HG03520 (cell line): ENCODE results near the gene ACSL6.
A peak's percentile ranks its signal among the peaks of the same experiment; 100 is the strongest.

Experiments used
- ATAC-seq: cut with Tn5 transposase; IDR thresholded peaks from one replicate; pipeline ENCODE4 v1.9.1; 2021; ENCODE audit warnings: mild to moderate bottlenecking, moderate library complexity; ENCODE audit not compliant: unreplicated experiment

The ACSL6 gene

DNA sequence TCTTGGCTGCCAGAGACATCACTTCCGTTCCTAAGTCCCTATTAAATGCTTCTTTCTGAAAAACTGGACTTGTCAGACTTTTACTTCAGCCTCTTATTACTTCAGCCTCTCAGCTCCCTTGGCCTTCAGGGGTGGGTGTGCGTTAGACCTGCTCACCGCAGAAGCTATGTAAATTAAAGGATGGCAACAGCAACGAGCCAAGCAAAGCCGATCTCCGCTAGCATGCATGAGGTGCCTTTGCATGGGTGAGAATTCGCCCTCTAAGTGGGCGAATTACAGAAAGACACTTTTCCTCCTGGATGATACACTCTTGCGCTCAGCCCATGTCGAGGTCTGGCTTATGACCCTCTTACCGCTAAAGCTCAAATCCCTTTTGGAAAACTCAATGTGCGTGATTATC, 38.1 kb upstream of the ACSL6 start:
- no peak for ATAC-seq

DNA sequence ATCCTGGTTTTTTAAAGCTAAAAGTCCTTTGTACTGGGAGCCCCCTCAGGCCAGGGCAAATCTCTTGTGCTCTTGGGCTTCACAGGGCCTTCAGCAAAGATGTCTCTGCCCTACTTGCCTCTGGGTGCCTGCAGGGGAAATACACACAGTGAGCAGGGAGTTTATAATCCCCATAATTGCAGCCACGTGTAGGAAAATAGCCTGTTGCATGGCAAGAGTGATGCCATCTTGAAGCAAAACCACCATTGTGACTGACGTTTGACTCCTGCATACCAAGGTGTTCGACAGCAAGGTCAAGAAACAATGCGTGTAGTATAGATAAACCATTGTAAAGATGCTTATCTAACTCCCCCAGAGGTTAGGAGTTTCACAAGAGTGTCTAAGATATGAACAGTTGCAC, 37.6 kb upstream of the ACSL6 start:
- ATAC-seq, result no peak

- ATAC-seq, result no peak
These were observed 35.4 kb upstream of the ACSL6 start for GRCh38 chr5:132046880-132047299.

- no peak for ATAC-seq
These were observed 32.7 kb upstream of the ACSL6 start for GRCh38 chr5:132044207-132044606.

DNA sequence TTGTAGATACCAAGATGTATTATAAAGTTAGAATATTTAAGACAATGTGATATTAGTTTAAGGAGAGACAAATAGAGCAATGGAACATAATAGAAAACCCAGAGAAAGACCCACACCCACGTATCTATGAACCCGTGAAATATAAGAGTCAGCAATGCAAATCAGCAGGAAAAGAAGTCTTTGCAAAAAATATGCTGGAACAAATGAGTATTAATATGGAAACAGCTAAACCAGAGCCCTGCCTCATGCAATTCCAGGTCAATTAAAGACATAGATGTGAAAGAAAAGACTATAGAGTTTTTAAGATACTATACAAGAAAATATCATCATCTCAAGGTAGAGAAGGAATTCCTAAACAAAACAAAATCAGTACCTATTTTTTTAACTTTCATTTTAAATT, 25.9 kb upstream of the ACSL6 start:
- ATAC-seq, result no peak

GRCh38 chr5:132033122-132033521, 21.7 kb upstream of the ACSL6 start:
- ATAC-seq, result no peak

DNA sequence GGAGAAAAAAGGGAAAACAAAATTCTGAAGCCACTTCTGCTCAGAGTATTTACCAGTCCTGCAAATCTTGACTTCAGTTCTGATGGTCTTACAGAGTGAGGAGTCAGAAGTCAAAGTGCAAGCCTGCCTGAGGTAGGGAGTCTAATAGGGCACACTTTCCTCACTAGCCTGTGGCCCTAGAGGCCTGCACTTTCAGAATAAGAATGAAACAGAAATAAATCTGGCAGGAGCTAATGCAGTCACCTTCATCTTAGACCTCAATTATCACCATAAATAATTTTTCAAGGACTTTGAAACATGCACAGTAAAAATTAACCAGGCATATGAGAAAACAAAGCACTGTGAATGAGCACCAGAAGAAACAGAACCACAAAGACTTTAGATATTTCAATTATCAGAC, 20.7 kb upstream of the ACSL6 start:
- ATAC-seq, result no peak

DNA sequence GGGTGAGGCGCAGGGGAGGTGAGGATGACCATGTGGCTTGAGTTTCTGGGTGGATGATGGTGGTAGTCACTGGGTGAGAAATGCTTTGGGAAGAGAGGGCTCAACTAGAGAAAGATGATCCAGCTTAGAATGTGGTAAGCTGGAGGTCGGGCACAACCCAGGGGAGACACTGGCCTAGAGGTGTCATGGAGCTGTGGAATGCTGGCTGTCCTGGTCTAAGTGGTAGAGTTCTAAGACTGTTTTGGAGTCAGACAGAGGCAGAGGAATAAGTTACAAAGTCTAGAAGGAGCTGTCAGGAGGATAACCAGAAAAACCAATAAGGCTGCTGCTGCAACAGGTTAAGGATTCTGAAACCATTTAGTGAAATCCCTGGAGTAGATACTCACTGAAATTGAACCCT, 19.2 kb upstream of the ACSL6 start:
- ATAC-seq, result no peak

DNA sequence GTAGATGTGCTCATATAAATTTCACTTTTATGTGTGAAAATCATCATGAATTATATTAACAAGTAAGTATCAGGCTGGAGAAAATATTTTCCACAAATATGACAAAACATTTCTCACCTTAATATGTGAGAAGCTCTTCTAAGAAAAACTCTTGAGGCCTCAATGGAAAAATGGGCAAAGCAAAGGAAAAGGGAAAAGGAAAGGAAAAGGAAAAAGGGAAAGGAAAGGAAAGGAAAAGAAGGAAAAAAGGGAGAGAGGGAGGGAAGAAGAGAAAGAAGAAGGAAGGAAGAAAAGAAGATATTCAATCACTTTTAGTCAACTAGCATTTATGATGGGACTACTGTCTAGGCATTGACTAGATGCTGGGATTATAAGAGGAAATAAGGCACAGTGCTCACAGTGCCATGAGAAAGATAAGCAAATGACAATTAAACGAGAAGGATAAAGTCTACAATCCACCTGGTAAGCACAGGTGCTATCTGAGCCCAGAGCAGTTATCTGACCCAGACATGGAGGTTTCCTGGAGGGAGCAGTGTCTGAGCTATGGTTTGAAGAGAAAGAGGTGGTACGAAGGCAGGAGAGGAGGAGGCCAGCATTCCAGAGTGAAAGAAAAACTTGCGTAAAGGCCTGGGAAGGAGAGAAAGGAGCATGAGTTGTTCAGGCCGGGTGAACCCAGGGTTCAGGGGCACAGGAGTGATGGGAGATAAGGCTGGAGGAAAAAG, 18.3 kb upstream of the ACSL6 start:
- no peak for ATAC-seq

- ATAC-seq, result no peak
These were observed 15.6 kb upstream of the ACSL6 start for GRCh38 chr5:132027027-132027426.

DNA sequence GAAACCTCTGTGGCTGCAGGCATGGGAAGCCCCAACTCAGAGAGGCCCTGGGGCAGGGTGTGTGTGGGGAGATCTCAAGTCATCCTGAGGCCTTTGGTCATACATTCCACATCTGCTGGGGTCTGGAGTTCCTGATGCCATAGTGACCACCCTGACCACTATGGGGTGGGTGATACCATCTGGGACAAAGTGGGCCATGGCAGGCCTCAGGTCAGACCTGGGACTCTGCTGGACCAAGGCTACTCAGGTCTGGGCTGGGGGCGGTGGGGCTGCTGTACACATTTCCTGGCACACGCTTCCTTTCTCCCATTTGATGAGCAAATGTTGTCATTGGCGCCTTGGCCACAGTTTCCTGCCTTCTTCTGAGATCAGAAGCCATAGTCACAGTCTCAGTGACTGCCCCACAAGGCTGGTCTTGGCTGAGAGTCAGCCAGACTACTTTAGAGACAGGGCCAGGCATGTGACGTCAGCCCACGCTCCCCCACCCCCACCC, 15.1 kb upstream of the ACSL6 start:
- ATAC-seq, result no peak

GRCh38 chr5:132025403-132025971, 14.0 kb upstream of the ACSL6 start:
- ATAC-seq, result no peak

DNA sequence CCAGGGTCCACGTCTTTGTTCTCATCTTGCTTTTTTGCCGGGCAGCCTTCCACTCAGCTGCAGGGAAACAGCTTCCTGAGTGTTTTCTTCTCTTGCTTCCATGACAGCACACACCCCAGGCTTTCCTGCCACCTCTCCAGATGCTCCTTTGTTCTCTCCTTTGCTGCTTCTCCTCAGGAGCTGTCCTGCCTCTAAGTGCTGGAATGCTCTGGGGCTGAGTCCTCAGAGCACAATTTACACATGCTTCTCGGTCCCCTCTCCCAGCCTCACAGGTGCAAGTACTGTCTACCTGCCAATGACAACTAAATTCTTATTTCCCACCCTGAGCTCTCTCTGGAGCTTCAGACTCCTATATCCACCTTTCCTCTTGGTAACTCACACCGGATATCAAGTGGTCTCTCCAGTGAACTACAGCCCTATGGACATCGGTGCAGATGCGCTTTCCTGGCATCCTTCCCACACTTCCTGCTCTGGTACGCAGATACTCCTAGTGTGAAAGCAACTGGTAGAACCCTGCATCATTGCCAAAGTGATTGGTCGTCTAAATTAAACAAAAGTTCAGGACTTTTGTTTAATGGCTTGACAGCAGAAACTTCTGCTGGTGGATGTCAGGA, 13.4 kb upstream of the ACSL6 start:
- no peak for ATAC-seq

DNA sequence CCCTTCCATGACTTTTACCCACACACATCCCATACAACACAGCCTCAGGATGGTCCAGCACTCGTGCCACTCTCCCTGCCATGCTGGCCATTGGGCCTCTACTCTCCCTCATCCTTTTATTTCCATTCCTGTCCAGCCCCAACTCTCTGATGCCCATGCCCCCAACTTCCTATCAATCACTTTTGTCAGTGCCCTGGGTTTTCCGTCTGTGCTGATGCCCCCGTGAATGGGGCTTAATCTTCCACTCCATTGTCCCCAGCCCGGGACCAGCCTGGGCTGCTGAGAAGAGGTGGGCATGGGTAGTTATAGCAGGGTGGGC, 12.6 kb upstream of the ACSL6 start:
- no peak for ATAC-seq

- ATAC-seq, result no peak
These were observed 12.0 kb upstream of the ACSL6 start for GRCh38 chr5:132023258-132024116.

DNA sequence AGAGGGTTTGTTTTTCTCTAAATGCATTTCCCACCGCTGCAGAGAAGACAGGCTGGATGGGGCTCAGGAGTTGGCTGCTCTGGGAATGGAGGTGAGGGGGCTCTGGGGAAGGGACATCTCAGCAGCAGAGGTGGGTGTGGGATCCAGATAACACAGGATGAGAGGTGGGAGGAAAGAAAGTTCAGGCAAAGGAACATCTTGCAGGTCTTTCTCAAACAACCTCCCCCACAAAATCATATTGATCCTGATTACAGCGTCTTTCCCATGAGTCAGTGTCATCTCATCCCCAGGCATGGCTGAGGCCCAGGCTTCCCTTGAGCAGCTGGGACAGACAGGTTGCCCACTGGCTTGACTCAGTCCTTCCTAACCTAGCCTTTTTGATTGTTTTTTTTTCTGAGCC, 11.3 kb upstream of the ACSL6 start:
- no peak for ATAC-seq

GRCh38 chr5:132021654-132022053, 10.2 kb upstream of the ACSL6 start:
- no peak for ATAC-seq

DNA sequence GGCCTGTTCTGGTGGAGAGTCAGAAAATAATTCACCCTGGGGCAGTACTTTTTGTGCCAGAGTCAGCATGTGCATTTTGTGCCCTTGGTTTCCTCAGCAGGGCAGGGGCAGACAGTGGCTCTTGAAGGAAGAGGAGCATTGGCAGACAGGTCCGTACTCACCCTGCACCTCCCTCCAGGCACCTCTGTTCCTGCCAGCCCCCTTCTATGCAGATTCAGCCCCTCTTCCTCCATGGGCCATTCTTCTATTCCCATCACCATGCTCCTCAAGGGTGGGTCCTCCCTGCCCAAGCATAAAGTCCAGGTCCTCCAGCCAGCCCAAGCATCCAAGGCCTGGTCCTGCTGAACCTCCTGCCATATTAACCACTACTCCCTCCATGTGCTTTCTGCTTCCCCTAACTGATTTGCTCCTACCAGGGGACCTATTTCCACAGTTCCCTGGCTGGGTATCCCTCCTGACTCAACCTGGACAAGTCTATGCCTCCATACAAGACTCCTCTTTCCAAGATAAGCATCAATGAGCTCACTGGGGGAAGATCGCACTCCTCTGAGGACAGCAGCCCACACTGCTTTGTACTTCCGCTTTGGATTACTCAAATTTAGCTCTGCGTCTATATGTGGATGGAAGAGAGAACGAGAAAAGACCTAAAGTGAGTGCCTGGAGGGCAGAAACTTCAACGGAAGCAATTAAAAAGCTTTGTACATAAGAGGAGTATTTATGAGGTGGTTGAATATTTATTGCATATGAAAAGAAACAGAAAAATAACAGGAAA, 9.3 kb upstream of the ACSL6 start:
- ATAC-seq, result peak; percentile 17

GRCh38 chr5:132019857-132020555, 8.5 kb upstream of the ACSL6 start:
- ATAC-seq, result peak; percentile 98

- ATAC-seq, result no peak
These were observed 7.9 kb upstream of the ACSL6 start for GRCh38 chr5:132019337-132019736.
